Endothelial cell of umbilical vein (primary cell): ENCODE results near the gene PIP4K2C.

Experiments
- CTCF ChIP-seq, 2 donors: IDR thresholded peaks; 1 replicate in 1 of 2; 2 replicates in 1 of 2; pipeline ENCODE4 v1.5.1; 2011; ENCODE audit warnings: low read length in 2 of 2, mild to moderate bottlenecking in 2 of 2, moderate library complexity in 2 of 2, control low read depth in 1 of 2, inconsistent platforms in 1 of 2, low read depth in 1 of 2; ENCODE audit not compliant: insufficient read depth in 1 of 2; ENCODE audit errors: extremely low read depth in 1 of 2
- EZH2 ChIP-seq: IDR thresholded peaks from 2 replicates; pipeline ENCODE4 v1.6.1; 2012; ENCODE audit warnings: borderline replicate concordance, low read depth, mild to moderate bottlenecking, moderate library complexity, low read length, inconsistent platforms; ENCODE audit not compliant: severe bottlenecking
- GATA2 ChIP-seq: IDR thresholded peaks from 2 replicates; pipeline ENCODE4 v1.7.0; 2011; ENCODE audit warnings: low read depth, mild to moderate bottlenecking, moderate library complexity, mixed read lengths, low read length; ENCODE audit not compliant: insufficient read length, insufficient read depth
- JUN ChIP-seq: IDR thresholded peaks from 2 replicates; pipeline ENCODE4 v1.6.1; 2011; ENCODE audit warnings: borderline replicate concordance, low read depth; ENCODE audit not compliant: insufficient read length, insufficient read depth
- MYC ChIP-seq: IDR thresholded peaks from one replicate; pipeline ENCODE4 v1.6.1; 2011; ENCODE audit warnings: mild to moderate bottlenecking, low read depth, low read length
- POLR2A ChIP-seq: IDR thresholded peaks from 2 replicates; pipeline ENCODE4 v1.6.1; 2012; ENCODE audit warnings: low read depth, mild to moderate bottlenecking, control low read depth, low read length
- POLR2AphosphoS5 ChIP-seq: IDR thresholded peaks from 2 replicates; pipeline ENCODE4 v1.6.1; 2012; ENCODE audit warnings: low read depth, mild to moderate bottlenecking, control low read depth, low read length, moderate library complexity; ENCODE audit not compliant: insufficient read depth
- TF ChIP-seq, protein P1 (sequence below): IDR thresholded peaks from 2 replicates; pipeline ENCODE4 v1.6.1; 2011; ENCODE audit not compliant: insufficient read depth, insufficient read length

GRCh38 chr12:57624441-57625220 lies 33.6 kb downstream of the PIP4K2C start:
- TF ChIP-seq EZH2 (no peak), POLR2AphosphoS5 (no peak), CTCF (IDR thresholded peaks at IDR 0.05; ENCODE audit: extremely low read depth in 1 of 2, insufficient read depth in 1 of 2, low read depth in 1 of 2, low read length in 2 of 2) (no peak), POLR2A (no peak), GATA2 (no peak), MYC (no peak), JUN (no peak)
- TF ChIP-seq, protein P1, sequence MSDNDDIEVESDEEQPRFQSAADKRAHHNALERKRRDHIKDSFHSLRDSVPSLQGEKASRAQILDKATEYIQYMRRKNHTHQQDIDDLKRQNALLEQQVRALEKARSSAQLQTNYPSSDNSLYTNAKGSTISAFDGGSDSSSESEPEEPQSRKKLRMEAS: no peak
